Panc1 (cell line): ENCODE measurements around the gene MACC1. TPM values are rescaled to one million over a fixed set of nuclear protein-coding genes. Genes with fewer than 3 reads are reported as not detected.

Experiments used
- ATAC-seq: fragments of 200-7000 bp; cut with Tn5 transposase; 2 replicates; pipeline ENCODE4 v1.9.1; 2020; ENCODE audit warnings: mild to moderate bottlenecking, moderate library complexity
- BruUV-seq: library from RNA; stranded (reverse); fragments of 400-500 nt; replicated peaks from 2 replicates; lab custom pipeline; 2021; lab: Mats Ljungman, UMichigan
- CTCF ChIA-PET: fragments of 300-600 bp; sonication (Branson Sonifier 250); formaldehyde crosslinking; loops from one replicate; lab custom pipeline; 2022; ENCODE audit warnings: antibody characterized with exemption; lab: Charles Lee
- POLR2A ChIA-PET: fragments of 300-600 bp; sonication (Branson Sonifier 250); formaldehyde crosslinking; loops from one replicate; lab custom pipeline; 2022; ENCODE audit warnings: antibody characterized with exemption; lab: Charles Lee
- DNase-seq: peaks from one replicate; pipeline ENCODE4 v3.0.0-alpha.2; 2010; ENCODE audit warnings: low read depth, low spot score
- H3K27ac ChIP-seq: 2 replicates; pipeline ENCODE4 v1.5.1; 2011; ENCODE audit warnings: mild to moderate bottlenecking, low read length, inconsistent platforms
- H3K27me3 ChIP-seq: fragments of 200-500 bp; sonication (Bioruptor generic); 2 replicates; pipeline ENCODE4 v1.6.0; 2014; ENCODE audit warnings: low read length, inconsistent platforms; ENCODE audit not compliant: control insufficient read depth, insufficient read depth
- H3K36me3 ChIP-seq: fragments of 200-500 bp; sonication (Bioruptor generic); 2 replicates; pipeline ENCODE4 v1.5.1; 2014; ENCODE audit warnings: inconsistent platforms, mild to moderate bottlenecking, low read length, moderate library complexity; ENCODE audit not compliant: control insufficient read depth, insufficient read depth
- H3K4me1 ChIP-seq: 2 replicates; pipeline ENCODE4 v1.5.1; 2011; ENCODE audit warnings: inconsistent platforms, mild to moderate bottlenecking, low read length, moderate library complexity; ENCODE audit not compliant: control insufficient read depth, insufficient read depth
- H3K4me3 ChIP-seq, 2 experiments: 2 replicates each; pipeline ENCODE4 v1.5.1; 2011 to 2012; ENCODE audit warnings: low read depth in 2 of 2, low read length in 2 of 2, mild to moderate bottlenecking in 2 of 2, inconsistent platforms in 1 of 2, moderate library complexity in 1 of 2
- H3K9me3 ChIP-seq: fragments of 200-500 bp; sonication (Bioruptor generic); 2 replicates; pipeline ENCODE4 v1.5.1; 2014; ENCODE audit warnings: low read depth, mild to moderate bottlenecking, inconsistent platforms, low read length, moderate library complexity; ENCODE audit not compliant: control insufficient read depth, insufficient read depth
- POLR2AphosphoS5 ChIP-seq: IDR thresholded peaks from 2 replicates; pipeline ENCODE4 v1.6.1; 2012; ENCODE audit warnings: mild to moderate bottlenecking, low read depth, low read length, moderate library complexity
- SIN3A ChIP-seq: IDR thresholded peaks from 2 replicates; pipeline ENCODE4 v1.6.1; 2012; ENCODE audit warnings: low read depth, mild to moderate bottlenecking, low read length, moderate library complexity, borderline replicate concordance; ENCODE audit not compliant: insufficient read depth
- TCF7L2 ChIP-seq: IDR thresholded peaks from 2 replicates; pipeline ENCODE4 v1.6.1; 2011; ENCODE audit warnings: mild to moderate bottlenecking, low read depth, low read length, inconsistent platforms
- in situ Hi-C: cut with HindIII; loops from 2 replicates; pipeline ENCODE4 v1.10.0; 2016; ENCODE audit warnings: low sequenced_read_pairs, low pct_unique_long_range_greater_than_20kb
- intact Hi-C: fragments of 100-400 bp; cut with micrococcal nuclease; formaldehyde crosslinking; loops from one replicate; pipeline ENCODE4 v1.10.0; 2022; ENCODE audit not compliant: unreplicated experiment
- total RNA-seq: library from RNA; stranded (reverse); gene quantifications from one replicate; pipeline ENCODE4 v1.2.1, GENCODE V29; 2021; ENCODE audit not compliant: unreplicated experiment
- TF ChIP-seq, protein P1 (sequence below), 2 experiments: IDR thresholded peaks; 2 replicates each; pipeline ENCODE4 v1.6.1; 2011 to 2012; ENCODE audit warnings: low read depth in 2 of 2, control low read depth in 1 of 2, low read length in 1 of 2, mild to moderate bottlenecking in 1 of 2, moderate library complexity in 1 of 2; ENCODE audit not compliant: insufficient read depth in 1 of 2
- TF ChIP-seq, protein P2 (sequence below): fragments of 450-650 bp; IDR thresholded peaks from 2 replicates; pipeline ENCODE4 v1.5.1; 2017; ENCODE audit warnings: mild to moderate bottlenecking

The MACC1 gene
- total RNA-seq, 1 experiment from 2014 or later: 0.08 TPM

- in situ Hi-C loops (no loop called here), intact Hi-C loops (no loop called here)
- H3K4me3 ChIP-seq: no peak overlapping the region
- CTCF ChIA-PET: no interaction called here
- no TSS peak for BruUV-seq
- no peaks in the 10 kb centered on the region for H3K4me1 ChIP-seq
- no peaks in the 10 kb centered on the region for H3K9me3 ChIP-seq
- DNase-seq (no peak), ATAC-seq (no peak)
- no peaks in the 10 kb centered on the region for H3K27me3 ChIP-seq
- no peaks in the 10 kb centered on the region for H3K36me3 ChIP-seq
- TF ChIP-seq, protein P1, sequence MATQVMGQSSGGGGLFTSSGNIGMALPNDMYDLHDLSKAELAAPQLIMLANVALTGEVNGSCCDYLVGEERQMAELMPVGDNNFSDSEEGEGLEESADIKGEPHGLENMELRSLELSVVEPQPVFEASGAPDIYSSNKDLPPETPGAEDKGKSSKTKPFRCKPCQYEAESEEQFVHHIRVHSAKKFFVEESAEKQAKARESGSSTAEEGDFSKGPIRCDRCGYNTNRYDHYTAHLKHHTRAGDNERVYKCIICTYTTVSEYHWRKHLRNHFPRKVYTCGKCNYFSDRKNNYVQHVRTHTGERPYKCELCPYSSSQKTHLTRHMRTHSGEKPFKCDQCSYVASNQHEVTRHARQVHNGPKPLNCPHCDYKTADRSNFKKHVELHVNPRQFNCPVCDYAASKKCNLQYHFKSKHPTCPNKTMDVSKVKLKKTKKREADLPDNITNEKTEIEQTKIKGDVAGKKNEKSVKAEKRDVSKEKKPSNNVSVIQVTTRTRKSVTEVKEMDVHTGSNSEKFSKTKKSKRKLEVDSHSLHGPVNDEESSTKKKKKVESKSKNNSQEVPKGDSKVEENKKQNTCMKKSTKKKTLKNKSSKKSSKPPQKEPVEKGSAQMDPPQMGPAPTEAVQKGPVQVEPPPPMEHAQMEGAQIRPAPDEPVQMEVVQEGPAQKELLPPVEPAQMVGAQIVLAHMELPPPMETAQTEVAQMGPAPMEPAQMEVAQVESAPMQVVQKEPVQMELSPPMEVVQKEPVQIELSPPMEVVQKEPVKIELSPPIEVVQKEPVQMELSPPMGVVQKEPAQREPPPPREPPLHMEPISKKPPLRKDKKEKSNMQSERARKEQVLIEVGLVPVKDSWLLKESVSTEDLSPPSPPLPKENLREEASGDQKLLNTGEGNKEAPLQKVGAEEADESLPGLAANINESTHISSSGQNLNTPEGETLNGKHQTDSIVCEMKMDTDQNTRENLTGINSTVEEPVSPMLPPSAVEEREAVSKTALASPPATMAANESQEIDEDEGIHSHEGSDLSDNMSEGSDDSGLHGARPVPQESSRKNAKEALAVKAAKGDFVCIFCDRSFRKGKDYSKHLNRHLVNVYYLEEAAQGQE (IDR thresholded peaks at IDR 0.05; ENCODE audit: insufficient read depth in 1 of 2, low read depth in 2 of 2, low read length in 1 of 2): no peak
- TF ChIP-seq TCF7L2 (no peak), SIN3A (no peak), POLR2AphosphoS5 (no peak)
- TF ChIP-seq, protein P2, sequence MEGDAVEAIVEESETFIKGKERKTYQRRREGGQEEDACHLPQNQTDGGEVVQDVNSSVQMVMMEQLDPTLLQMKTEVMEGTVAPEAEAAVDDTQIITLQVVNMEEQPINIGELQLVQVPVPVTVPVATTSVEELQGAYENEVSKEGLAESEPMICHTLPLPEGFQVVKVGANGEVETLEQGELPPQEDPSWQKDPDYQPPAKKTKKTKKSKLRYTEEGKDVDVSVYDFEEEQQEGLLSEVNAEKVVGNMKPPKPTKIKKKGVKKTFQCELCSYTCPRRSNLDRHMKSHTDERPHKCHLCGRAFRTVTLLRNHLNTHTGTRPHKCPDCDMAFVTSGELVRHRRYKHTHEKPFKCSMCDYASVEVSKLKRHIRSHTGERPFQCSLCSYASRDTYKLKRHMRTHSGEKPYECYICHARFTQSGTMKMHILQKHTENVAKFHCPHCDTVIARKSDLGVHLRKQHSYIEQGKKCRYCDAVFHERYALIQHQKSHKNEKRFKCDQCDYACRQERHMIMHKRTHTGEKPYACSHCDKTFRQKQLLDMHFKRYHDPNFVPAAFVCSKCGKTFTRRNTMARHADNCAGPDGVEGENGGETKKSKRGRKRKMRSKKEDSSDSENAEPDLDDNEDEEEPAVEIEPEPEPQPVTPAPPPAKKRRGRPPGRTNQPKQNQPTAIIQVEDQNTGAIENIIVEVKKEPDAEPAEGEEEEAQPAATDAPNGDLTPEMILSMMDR: no peak
- POLR2A ChIA-PET: no interaction called here
- no peak overlapping the region for H3K27ac ChIP-seq
Measured at GRCh38 chr7:20085086-20085485, 132.1 kb downstream of the MACC1 start.

Other genes starting within 250 kb of the MACC1 start
- gene ITGB8, start 113.5 kb upstream of the MACC1 start, total RNA-seq: 4.9 TPM